ENCODE data around the gene PEAR1.

The PEAR1 gene, protein sequence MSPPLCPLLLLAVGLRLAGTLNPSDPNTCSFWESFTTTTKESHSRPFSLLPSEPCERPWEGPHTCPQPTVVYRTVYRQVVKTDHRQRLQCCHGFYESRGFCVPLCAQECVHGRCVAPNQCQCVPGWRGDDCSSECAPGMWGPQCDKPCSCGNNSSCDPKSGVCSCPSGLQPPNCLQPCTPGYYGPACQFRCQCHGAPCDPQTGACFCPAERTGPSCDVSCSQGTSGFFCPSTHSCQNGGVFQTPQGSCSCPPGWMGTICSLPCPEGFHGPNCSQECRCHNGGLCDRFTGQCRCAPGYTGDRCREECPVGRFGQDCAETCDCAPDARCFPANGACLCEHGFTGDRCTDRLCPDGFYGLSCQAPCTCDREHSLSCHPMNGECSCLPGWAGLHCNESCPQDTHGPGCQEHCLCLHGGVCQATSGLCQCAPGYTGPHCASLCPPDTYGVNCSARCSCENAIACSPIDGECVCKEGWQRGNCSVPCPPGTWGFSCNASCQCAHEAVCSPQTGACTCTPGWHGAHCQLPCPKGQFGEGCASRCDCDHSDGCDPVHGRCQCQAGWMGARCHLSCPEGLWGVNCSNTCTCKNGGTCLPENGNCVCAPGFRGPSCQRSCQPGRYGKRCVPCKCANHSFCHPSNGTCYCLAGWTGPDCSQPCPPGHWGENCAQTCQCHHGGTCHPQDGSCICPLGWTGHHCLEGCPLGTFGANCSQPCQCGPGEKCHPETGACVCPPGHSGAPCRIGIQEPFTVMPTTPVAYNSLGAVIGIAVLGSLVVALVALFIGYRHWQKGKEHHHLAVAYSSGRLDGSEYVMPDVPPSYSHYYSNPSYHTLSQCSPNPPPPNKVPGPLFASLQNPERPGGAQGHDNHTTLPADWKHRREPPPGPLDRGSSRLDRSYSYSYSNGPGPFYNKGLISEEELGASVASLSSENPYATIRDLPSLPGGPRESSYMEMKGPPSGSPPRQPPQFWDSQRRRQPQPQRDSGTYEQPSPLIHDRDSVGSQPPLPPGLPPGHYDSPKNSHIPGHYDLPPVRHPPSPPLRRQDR

DNA sequence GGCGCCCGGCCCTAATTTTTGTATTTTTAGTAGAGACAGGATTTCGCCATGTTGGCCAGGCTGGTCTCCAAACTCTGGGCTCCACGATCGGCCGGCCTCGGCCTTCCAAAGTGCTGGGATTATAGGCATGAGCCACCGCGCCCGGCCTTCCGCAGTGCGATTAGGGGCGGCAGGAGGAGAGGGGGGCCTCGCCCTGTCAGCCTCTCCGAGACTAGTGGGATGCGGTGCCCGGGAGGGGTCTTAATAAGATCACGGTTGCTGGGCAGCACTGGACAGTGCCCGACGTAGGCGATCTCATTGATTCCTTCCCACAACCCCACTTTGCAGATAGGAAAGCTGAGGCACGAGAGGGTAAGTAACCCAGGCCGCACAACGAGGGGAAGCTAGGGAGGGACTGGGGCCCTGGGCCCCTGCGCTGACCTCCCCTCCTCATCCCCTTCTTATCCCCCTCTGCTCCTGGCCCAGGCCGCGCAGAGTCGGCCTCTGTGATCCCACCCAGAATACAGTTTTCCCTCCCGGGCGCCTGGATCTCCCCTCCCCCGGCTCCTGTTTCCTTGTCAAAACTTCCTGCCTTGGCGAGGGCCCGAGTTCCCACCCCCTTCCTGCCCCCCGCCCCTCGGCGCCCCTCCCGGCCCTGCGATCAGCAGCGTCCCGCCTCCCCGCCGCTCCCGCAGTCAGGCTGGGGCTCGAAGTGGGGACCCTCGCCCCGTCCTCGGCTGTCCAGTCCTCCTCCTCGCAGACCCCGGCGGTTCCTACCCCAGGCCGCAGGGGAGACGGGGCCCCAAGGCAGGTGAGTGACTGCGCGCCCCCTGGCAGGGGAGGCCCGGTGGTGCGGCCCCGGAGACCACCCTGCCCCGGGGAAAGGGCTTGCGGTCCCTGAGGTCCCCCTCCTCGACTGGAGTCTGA, at the start of gene PEAR1:
Gene PEAR1 (plus strand): TSS at position 671 of the 906 bp plus-strand sequence. CDS start 10,209 bp downstream, outside the sequence.
- FAIRE-seq (no peak), DNase-seq (ENCODE audit: insufficient read length, low spot score) (no peak)

DNA sequence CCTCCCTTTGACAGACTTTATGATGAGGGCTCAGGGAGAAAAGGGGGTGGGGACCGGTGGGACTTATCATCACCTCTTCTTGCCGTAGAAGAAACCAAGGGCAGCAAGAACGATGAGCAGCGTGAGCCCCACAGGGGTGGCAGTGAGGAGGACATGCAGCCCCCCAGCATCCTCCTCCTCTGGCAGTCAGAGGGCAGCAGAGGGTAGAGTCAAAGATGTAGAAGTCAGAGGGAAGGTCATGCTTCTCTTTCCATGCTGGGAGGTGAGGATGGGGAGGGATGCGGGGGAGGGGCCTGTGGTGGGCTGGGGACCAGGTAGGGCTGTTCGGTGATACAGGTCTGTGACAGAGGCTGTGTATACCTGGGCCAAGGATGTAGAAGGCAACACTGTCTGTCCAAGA, 49.4 kb upstream of the PEAR1 start:
- DNase-seq (ENCODE audit: insufficient read length, low spot score): no peak
- FAIRE-seq: no peak

DNA sequence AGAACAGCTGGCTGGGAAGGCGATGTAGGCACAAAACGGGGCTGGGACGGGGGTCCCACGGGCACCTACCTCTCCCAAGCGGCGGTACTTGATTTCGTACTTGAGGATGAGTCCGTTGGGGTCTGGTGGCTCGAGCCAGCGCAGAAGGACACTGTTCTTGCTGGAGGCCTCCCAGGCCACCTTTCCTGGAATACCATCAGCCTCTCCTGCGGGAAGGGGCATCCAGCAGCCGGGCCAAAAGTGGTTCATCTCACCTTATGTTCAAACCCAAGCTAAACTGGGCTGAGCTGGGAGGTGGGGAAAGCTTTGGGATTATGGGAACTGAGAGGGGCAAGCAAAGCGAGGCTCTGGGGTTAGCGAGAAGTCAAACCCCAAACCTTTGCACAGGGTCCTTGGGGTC, 48.9 kb upstream of the PEAR1 start:
- DNase-seq (ENCODE audit: insufficient read length, low spot score) (no peak), FAIRE-seq (no peak)

DNA sequence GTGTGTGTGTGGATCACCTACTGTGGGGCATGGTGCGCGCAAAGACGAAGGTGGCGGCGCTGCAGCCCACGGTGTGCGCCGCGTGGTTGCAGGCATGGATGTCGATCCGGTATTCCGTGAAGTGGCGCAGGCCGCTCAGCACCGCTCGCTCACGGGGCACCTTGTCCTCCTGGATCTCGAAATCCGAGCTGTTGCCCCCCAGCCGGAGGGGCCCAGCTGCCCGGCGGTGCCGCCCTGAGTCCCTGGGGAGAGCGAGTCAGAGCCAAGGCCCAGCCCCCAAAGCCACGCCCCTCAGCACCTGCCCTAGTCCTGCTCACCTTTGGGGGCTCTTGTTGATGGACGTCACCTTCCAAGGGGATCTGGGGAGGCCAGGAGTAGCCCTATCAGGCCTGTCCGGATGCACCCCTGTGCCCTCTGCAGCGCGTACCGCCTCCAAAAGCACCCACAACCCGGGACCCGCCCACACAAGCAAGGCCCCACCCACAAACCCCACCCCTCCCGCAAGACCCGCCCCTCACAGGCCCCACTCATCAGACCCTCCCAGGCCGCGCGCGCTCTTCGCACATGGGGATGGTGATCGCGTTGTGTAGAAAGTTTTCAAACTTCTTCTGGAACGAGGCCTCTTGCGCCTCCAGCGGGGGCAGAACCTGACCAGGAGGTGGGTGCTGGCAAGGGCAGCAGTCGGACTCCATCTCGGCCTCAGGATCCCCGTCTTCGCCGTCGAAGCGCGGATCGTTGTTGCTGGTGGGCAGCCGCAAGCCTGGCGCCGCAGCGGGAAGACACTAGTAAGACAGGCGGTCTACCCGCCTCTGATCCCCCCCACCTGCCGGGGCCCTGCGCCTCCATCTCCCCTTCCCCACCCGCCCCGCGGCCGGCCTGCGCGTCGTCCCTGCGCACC, 48.2 kb upstream of the PEAR1 start:
- DNase-seq (ENCODE audit: insufficient read length, low spot score) (no peak), FAIRE-seq (no peak)

DNA sequence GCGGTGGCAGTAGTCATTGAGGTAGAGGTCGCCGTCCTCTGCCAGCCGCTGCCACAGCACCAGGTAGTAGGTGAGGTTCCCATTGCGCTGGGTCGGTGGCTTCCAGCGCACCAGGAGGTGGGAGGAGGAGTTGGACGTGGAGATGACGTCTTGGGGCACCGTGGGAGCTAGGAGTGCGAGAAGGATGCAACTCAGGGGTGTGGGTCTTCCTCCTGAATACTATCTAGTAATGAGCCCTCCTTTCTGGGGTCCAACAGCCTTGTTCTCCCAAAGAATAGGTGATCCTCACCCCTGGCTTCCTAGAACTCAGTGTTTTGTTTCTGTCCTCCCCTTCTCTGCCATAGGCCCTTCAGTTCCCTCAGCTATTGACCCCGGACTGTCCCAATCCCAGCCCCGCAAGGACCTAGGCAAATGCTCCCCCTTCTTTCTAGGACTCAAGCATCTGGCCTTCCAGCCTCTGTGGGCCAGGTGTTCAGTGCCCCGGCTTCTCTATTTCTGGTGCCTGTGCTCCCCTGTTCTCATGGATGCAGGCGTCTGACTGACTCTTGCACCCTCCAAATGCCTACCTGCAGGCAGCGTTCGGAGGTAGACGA, 47.5 kb upstream of the PEAR1 start:
- FAIRE-seq: no peak
- DNase-seq (ENCODE audit: insufficient read length, low spot score): no peak

DNA sequence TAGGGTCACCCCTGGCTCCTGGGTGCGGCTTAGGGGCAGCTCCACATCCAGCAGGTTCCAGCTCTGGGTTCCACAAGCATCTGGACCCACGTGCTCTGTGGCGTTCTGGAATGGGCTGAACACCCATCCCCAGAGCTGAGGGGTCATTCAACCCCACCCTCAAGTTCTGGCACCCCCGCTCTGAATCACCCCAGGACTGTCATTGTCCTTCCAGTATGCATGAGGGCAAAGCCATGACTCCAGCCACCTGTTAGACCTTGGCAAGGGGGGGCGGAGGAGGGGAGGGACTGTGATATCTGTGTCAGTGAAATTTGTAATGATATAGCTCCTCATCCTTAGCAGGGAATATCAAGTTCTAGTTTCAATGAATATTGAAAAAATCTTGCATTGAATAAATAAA, 46.9 kb upstream of the PEAR1 start:
- FAIRE-seq (no peak), DNase-seq (ENCODE audit: insufficient read length, low spot score) (no peak)

DNA sequence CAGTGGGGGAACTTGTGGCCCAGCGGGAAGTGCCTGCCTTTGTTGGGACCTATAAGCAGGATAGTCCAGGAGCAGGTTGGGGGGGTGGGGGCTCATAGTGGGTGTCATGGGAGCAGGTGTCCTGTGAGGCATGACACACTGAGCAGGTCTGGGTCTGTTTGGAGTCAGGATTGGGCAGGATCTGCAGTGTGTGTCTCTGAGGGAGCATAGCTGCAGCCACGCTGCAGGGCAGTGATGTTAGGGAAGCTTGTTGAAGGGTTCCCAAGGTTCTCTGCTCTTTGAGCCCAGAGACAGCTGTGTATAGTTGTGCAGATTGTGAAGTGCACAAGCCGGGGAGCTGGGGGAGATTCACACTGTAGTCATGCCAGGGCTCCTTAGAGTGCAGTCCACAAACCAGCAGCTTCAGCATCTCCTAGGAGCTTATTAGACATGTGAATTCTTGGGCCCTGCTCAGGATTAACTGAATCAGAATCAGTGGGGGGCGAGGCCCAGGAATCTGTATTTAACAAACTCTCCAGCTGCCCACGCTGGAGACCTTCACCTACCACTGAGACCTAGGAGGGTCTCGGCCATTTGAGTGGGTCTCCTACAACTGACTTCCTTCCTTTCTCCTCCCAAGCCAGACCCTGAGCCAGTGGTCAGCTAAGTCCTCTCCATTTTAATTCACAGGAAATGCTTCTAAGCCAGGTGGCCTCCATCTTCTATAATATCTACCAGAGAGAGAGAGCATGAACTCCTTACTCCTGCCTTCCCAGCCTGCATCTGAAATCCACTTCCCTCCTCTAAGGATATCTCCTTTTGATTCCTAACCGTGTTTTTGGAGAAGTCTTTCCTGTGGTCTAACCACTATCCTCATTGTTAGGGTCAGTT, 45.7 kb upstream of the PEAR1 start:
- FAIRE-seq (no peak), DNase-seq (ENCODE audit: insufficient read length, low spot score) (no peak)

DNA sequence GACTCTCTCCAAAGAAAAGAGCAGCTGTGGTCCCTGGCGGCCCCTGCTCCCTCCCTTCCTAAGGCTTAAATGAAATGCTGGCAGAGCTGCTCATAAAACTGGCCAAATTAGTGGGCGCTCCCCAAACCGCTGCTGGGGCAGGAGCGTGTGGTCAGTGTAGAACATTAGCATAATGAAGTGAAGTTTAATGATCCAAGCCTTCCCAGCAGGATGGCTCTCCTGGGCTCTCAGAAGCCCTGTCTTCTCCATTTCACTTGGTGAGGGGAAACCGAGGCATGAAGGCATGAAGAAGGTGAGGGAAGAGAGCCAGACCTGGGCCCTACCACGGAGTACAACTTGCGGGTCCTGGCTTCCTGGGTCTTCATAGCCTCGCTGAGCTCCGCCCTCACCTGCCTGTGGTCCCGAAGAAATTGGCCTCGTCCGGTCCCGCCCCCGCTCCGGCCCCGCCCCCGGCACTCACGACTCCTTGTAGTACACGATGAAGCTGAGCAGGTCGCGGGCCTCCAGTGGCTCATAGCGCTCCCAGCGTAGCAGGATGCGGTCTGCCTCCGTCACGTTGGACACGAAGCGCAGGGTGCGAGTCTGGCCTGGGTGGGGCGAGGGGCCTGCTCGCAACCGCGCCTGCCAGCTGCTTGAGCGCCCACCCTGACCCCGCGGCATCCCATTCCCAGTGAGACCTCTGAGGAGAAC, 44.9 kb upstream of the PEAR1 start:
- FAIRE-seq (no peak), DNase-seq (ENCODE audit: insufficient read length, low spot score) (no peak)

DNA sequence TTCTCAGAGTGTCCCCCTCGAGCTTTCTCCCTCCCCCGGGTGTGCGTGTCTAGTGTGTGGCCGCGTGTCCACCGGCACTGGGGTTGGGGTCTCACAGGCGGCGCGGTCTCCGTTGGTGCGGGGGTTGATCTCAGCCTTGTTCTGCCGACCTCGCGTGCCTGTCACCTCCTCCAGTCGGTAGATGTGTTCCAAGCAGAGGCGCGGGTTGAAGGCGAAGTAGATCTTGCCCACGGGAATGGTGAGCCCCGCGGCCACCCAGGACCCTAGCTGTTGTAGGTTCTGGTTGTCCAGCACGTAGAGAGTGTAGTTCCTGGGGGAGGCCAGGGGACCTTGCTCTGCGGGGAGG, 44.4 kb upstream of the PEAR1 start:
- DNase-seq (ENCODE audit: insufficient read length, low spot score): no peak

DNA sequence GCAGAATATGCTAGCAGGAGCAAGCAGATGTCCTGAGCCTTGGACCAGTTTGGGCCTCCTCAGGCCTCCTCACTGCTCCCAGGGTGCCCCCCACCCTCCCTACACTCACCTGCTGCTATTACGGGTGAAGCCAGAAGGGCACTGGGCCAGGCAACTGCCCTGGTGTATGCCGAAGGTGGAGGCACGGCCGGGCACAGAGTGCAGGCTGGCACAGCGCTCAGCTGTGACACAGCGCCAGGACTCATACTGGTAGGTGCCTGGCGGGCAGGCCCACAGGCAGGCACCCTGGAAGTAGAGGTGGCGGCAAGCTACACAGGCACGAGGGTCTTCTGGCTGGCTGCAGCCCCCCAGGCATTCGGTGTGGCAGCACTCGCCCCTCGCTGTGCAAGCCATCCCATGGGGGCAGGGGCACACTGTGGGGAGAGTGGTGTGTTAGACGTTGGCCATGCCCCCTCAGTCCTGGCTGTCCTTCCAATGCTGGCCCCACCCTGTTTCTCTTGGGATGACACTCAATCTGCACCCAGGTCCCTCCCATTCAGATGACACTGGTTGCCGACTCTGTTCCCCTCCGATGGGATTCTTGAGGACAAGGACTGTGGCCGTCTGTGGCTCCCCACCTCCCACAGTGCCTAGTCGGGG, 41.6 kb upstream of the PEAR1 start:
- FAIRE-seq: no peak

More for the DNA sequence above, 44.4 kb upstream of the PEAR1 start:
- FAIRE-seq: no peak

DNA sequence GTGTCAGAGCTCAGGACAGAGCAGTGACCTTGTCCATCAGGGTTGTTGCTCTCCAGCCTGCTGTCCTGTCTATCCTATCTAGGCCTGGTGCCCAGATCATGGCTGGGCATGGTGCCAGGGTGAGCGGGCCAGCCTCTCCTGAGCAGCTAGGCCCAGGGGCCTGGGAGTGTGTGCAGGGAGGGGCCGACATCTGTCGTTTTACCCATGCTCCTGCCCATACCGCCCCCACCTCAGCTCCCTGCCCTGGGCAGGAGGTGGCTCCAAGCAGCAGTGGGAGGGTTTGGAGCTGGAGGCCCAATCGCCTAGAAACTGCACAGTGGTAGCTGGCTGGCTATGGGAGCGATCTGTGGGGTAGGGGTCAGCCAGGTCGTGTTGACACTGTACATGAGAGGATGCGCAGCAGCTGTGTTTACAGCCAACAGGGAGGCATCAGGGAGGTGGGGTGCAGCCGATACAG, 41.1 kb upstream of the PEAR1 start:
- FAIRE-seq (no peak), DNase-seq (ENCODE audit: insufficient read length, low spot score) (no peak)

More for the DNA sequence above, 41.6 kb upstream of the PEAR1 start:
- no peak for DNase-seq (ENCODE audit: insufficient read length, low spot score)

DNA sequence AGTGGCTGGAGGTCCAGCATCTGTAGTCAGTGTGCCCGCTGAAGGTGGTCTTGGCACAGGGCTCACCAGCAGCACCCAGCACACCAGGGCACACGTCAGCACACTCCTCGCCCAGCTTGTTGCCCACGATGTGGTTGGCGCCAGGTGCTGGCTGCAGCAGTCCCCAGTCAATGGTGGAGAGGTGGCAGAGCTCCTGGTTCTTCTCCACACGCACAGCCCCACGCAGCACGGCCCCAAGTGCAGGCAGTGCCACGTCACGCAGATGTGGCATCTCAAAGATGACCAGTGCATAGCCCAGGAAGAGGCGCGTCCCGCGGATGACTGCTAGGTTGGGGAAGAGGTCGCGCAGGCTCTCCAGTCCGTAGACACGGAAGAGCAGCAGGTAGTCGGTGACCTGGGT, 39.8 kb upstream of the PEAR1 start:
- FAIRE-seq (no peak), DNase-seq (ENCODE audit: insufficient read length, low spot score) (no peak)

DNA sequence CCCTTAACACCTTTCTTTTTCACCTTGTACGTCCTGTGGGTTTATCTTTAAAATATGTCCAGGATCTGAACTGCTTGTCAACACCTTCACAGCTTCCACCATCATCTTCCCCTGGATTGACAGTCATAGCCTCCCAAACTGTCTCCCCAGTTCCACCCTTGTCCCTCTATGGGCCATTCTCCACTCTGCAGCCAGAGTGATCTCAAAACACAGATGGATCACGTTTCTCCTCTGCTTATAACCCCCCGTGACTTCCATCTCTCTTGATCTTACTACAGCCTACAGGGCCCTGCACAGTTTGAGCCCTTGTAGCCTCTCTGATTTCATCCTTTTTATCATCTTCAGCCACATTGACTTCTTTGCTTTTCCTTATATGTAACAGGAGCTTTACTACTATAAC, 38.9 kb upstream of the PEAR1 start:
- FAIRE-seq (no peak), DNase-seq (ENCODE audit: insufficient read length, low spot score) (no peak)

DNA sequence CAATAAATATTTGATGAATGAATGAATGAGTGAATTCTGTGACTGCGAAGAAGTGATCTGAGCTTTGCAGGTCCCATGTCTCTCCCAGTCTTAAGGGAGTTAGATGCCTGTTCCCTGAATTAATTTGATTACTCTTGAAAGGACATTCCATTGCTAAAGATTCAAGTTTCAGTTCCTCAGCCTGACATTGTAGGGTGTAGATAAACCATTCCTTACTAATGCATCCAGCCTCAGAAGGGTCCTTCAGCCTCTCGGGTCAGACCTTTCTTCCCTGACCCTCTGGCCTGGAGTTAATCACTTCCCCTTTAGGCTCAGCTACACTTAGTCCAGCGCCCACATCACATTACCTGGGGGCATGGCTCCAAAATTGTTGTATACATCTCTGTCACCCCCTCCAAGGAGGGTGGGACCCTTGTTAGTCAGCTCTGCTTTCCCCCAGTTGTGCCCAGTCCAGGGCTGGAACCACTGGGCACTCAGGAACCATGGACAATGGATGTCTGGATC, 37.2 kb upstream of the PEAR1 start:
- no peak for DNase-seq (ENCODE audit: insufficient read length, low spot score)
- FAIRE-seq: no peak

DNA sequence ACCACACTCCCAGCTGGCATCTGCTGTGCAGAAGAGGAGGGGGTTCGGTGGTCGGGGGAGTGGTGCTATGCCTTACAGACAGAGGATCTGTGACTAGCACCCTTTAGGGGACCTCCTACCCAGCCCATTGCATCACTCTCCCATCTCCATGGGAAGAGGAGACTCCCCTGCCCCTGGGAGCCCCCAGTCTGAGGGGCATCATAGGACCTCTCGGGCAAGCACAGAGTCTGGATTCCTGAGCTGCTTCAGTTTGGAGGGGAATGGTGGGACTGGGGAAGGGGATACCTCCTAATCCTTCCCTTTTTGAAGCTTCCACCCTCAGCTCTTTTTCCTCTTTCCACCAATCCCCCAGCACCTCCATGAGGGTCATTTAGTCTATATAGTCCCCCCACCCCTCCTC, 36.0 kb upstream of the PEAR1 start:
- FAIRE-seq: no peak

DNA sequence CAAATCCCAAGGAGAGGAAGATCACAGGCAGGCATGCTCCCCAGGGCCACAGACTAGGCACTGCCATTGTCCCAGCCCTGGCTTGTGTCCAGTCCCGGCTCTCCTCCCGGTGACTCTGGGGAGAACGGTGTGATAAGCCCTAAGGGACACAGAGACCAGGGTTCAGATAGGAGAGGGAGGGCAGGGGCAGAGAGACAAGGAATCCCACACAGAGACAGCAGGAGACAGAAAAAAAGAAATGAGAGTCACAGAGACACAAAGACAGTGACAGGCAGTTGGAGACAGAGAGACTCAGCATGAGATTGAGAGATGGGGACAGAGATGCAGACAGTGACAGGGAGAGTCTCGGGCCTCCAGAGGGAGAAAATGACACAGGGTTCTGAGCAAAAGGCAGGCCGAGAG, 35.0 kb upstream of the PEAR1 start:
- FAIRE-seq (no peak), DNase-seq (ENCODE audit: insufficient read length, low spot score) (no peak)

More for the DNA sequence above, 36.0 kb upstream of the PEAR1 start:
- DNase-seq (ENCODE audit: insufficient read length, low spot score): no peak

DNA sequence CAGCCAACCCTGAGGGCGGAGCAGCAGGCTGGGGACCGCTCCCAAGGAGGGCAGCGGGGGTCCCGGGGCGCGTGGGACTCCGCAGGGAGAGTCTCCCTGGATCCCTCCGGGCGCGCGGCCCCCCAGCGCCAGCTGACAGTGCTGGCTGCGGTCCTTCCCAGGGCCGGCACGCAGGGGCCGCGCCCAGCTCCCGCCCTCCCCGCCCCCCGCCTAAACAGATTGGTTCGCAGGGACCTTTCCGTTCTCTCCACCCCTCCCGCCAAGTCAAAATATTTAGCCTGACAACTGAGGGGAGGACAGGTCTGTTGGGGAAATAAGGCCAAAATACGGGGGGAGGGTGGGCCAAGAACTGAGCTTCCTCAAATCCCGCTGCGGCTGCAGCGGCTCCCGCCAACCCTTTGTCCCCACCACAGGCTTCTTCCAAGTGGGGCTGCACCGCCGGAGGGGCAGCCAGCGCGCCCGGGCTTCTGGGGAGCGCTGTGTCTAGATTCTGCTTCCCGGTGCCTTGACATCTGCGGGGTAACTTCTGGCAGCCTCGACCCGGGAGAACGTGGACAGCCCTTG, 34.5 kb upstream of the PEAR1 start, which contains the start of gene INSRR:
Gene INSRR (minus strand): TSS at position 159 of the 564 bp plus-strand sequence. CDS start 496 bp downstream, outside the sequence.
- no peak for FAIRE-seq
- no peak for DNase-seq (ENCODE audit: insufficient read length, low spot score)
